WERI-Rb-1 (cell line): ENCODE results near the gene TMEM207.

ENCODE experiments used
- DNase-seq: peaks from one replicate; pipeline ENCODE4 v3.0.0-alpha.2; 2020
- H3K27ac ChIP-seq: fragments of 250-450 bp; sonication (Bioruptor Pico); 2 replicates; pipeline ENCODE4 v1.5.1; 2020; ENCODE audit warnings: mild to moderate bottlenecking, moderate library complexity
- H3K27me3 ChIP-seq: fragments of 250-450 bp; sonication (Bioruptor Pico); 2 replicates; pipeline ENCODE4 v1.5.1; 2021; ENCODE audit warnings: mild to moderate bottlenecking, low read depth, moderate library complexity; ENCODE audit not compliant: insufficient read depth, severe bottlenecking
- H3K36me3 ChIP-seq: fragments of 250-450 bp; sonication (Bioruptor Pico); 2 replicates; pipeline ENCODE4 v1.5.1; 2020; ENCODE audit warnings: mild to moderate bottlenecking, moderate library complexity
- H3K4me3 ChIP-seq: 2 replicates; pipeline ENCODE4 v1.5.1; 2011; ENCODE audit warnings: low read depth, mild to moderate bottlenecking, control low read depth, low read length
- H3K9me3 ChIP-seq: fragments of 250-450 bp; sonication (Bioruptor Pico); 2 replicates; pipeline ENCODE4 v1.5.1; 2021; ENCODE audit warnings: mild to moderate bottlenecking, moderate library complexity; ENCODE audit not compliant: severe bottlenecking
- TF ChIP-seq, protein P1 (sequence below): IDR thresholded peaks from 2 replicates; pipeline ENCODE4 v1.5.1; 2011; ENCODE audit warnings: low read depth, mild to moderate bottlenecking, control low read depth, inconsistent platforms, low read length

Gene TMEM207

DNA sequence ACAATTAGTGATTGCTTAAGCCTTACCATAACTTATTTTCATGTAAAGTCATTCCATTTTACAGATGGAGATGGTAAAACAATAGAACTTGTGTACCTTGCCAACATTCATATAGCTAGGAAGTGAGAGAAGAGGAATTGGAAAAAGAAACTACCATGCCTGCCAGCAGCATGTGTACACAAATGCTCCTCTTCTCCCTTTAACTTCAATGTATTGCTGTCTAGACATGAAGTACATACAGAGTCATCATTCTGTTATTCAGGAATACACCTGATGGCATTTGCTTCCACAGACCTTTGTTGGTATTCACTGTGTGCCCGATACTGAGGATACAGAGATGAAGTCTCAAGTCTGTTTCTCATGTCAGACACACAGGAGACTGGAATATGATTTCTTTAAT, 7.1 kb upstream of the TMEM207 start:
- Histone ChIP-seq H3K27ac (no peak overlapping the region), H3K9me3 (no peaks in the 10 kb centered on the region), H3K4me3 (no peak overlapping the region), H3K27me3 (no peaks in the 10 kb centered on the region), H3K36me3 (no peaks in the 10 kb centered on the region)
- TF ChIP-seq, protein P1, sequence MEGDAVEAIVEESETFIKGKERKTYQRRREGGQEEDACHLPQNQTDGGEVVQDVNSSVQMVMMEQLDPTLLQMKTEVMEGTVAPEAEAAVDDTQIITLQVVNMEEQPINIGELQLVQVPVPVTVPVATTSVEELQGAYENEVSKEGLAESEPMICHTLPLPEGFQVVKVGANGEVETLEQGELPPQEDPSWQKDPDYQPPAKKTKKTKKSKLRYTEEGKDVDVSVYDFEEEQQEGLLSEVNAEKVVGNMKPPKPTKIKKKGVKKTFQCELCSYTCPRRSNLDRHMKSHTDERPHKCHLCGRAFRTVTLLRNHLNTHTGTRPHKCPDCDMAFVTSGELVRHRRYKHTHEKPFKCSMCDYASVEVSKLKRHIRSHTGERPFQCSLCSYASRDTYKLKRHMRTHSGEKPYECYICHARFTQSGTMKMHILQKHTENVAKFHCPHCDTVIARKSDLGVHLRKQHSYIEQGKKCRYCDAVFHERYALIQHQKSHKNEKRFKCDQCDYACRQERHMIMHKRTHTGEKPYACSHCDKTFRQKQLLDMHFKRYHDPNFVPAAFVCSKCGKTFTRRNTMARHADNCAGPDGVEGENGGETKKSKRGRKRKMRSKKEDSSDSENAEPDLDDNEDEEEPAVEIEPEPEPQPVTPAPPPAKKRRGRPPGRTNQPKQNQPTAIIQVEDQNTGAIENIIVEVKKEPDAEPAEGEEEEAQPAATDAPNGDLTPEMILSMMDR = no peak
- no peak for DNase-seq

DNA sequence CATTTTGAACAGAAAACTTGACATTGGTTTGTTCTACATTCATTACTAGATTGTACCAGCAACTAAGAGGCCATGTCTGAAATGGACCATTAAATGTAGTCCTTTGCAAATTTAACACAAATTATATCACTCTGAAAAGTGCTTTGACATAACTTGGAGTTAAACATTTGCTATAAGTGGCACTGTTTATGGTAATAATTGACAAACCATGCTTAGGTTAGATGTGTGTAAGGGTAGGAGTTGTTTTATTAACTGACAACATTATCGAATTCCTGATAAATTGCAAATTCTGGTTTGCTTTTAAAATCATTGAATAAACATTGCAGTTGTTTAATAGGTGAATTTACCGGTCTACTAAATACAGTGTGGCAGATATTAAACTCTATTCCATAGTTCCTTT, 6.1 kb upstream of the TMEM207 start:
- Histone ChIP-seq H3K27ac (no peak overlapping the region), H3K9me3 (no peaks in the 10 kb centered on the region), H3K27me3 (no peaks in the 10 kb centered on the region), H3K36me3 (no peaks in the 10 kb centered on the region), H3K4me3 (no peak overlapping the region)
- DNase-seq = no peak
- TF ChIP-seq, protein P1 = no peak

DNA sequence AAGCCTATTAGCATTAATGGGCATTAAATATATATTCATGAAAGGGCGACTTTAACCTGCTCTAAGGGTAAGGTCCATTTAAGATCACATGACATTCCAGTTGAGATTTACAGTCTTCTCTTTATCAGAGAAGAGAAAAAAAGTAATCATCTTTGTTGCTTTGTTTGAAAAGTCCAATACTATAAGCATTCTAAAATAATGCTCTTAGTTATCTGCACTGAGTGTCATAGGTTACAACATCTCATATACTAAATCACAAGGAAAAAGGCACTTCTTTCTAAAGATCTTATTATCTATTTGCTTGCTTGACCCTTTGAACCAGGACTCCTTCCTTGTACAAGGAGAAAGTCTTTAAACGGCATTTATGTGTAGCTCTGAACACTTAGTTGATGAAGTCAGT, 1.4 kb downstream of the TMEM207 start:
- Histone ChIP-seq H3K4me3 (no peak overlapping the region), H3K27me3 (no peaks in the 10 kb centered on the region), H3K9me3 (no peaks in the 10 kb centered on the region), H3K36me3 (no peaks in the 10 kb centered on the region), H3K27ac (no peak overlapping the region)
- no peak for DNase-seq
- TF ChIP-seq, protein P1 = no peak

DNA sequence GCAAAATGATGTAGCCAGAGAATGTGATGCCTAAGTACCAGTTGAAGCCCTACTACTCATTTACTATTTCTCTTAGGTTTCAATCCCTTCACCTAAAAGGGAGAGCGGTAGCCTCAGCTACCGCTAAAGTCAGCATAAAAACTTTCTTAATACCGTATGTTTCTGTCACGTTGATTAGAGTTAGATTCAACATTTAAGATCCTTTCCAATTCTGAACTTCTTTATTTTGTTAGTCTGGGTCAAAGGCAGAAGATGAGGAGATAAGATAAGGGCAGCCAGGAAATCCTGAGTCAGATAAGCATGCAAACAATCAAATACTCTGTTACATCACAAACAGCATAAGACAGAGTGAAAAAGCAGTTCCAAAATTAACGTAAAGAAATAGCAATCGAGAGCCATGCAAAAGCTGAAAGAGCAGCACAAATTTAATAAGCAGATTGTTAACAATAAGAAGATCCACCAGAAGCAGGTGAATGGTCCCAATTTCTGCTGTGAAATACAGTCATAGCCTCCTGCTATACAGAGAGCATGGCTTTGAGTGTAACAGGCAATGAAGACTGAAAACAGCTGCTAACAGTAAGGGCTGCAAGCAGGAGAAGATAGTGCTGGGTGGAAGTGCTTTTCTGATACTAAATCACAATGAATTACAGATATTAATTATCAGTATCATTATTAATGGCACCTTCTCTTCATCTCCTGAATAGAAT, 3.0 kb downstream of the TMEM207 start:
- no peaks in the 10 kb centered on the region for H3K9me3 ChIP-seq
- H3K4me3 ChIP-seq = no peak overlapping the region
- no peaks in the 10 kb centered on the region for H3K27me3 ChIP-seq
- H3K36me3 ChIP-seq = no peaks in the 10 kb centered on the region
- no peak for DNase-seq
- H3K27ac ChIP-seq = no peak overlapping the region
- TF ChIP-seq, protein P1 = no peak

DNA sequence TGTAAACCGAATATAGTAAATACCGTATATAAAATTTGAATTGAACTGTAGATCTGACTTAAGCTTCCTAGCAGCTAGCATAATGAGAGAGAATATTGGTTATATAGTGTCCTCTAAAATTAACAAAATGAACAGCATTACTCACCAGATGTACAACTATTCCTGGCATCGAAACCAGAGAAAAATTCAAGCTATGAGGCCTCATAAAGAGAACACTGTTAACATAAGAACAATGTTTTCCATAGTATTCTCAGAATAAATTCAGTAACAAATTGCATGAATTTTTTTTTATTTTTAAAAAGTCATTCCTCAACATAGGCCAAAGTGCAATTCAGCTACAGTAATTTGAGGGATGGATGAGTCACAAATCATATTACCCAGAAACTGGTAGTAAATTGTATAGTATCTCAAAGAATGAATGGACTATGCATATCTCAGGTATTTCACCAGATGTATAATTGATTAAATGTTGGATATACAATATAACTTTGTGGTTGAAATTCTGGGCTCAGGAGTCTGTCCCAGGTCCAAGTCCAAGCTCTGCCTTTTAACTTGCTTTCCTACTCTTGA, 5.0 kb downstream of the TMEM207 start:
- no peak for DNase-seq
- Histone ChIP-seq H3K9me3 (no peaks in the 10 kb centered on the region), H3K4me3 (no peak overlapping the region), H3K36me3 (no peaks in the 10 kb centered on the region), H3K27ac (no peak overlapping the region), H3K27me3 (no peaks in the 10 kb centered on the region)
- TF ChIP-seq, protein P1 = no peak

DNA sequence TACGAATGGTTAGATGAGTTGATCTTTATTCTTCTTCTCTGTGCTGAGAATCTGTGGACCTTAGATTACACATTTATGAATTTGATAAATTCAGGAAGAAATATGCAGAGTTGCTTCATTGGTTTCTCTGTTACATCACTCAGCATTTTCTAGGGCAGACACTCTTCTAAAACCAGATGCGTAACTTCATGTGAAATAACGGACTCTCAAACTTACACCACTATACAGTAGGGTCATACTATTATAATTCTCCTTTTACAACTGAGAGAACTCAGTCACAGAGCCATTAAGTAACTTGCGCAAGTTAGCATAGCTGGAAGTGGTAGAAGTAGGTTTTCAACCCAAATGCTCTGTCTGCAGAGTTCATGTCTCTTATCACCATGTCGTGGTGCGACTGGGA, 5.7 kb downstream of the TMEM207 start:
- Histone ChIP-seq H3K36me3 (no peaks in the 10 kb centered on the region), H3K4me3 (no peak overlapping the region), H3K27me3 (no peaks in the 10 kb centered on the region), H3K27ac (no peak overlapping the region), H3K9me3 (no peaks in the 10 kb centered on the region)
- TF ChIP-seq, protein P1 = no peak
- no peak for DNase-seq
